GM19468 (cell line): ENCODE results near the gene CGB2.
"Not testable (repeated sequence)": the region's sequence is repeated elsewhere in the genome, so short reads cannot be mapped to it uniquely, and the experiment has no call there.

Experiments used
- ATAC-seq: cut with Tn5 transposase; IDR thresholded peaks from one replicate; pipeline ENCODE4 v1.9.1; 2021; ENCODE audit warnings: mild to moderate bottlenecking, moderate library complexity, moderate number of reproducible peaks; ENCODE audit not compliant: unreplicated experiment; ENCODE audit errors: extremely low read depth

The CGB2 gene

DNA sequence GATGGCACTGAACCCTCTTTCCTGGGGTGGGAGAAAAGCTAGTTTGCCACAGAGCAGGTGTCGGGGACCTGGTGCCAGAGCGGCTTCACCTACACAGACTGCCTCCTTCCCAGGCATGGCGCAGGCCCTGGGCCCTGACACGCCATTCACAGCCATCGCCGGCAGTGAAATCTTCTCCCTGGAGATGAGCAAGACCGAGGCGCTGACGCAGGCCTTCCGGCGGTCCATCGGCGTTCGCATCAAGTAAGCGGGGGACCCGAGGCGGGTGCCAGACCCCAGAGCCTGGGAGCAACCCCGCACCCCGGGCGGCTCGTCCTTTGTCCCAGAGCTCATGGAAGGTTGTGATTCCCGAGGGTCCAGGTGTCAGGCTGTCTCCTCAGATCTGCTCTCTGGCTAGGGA is 24.8 kb upstream of the CGB2 start:
- no peak for ATAC-seq

DNA sequence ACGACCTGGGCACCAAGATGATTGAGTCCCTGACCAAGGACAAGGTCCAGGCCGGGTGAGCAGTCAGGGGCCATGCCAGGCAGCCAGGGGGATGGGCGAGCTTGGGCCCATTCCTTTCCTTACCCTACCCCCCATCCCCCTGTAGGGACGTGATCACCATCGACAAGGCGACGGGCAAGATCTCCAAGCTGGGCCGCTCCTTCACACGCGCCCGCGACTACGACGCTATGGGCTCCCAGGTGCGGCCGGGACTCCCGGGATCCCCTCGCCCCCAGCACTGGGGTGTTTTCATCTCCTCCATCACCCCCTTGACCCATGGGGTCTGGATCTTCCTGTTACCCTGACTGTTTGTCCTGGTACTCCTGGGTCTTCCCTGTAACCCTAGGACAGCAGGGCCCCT is 21.9 kb upstream of the CGB2 start:
- no peak for ATAC-seq

GRCh38 chr19:49010453-49010852 is 21.2 kb upstream of the CGB2 start:
- ATAC-seq, result no peak

GRCh38 chr19:49011194-49011593 is 20.5 kb upstream of the CGB2 start:
- ATAC-seq, result no peak

DNA sequence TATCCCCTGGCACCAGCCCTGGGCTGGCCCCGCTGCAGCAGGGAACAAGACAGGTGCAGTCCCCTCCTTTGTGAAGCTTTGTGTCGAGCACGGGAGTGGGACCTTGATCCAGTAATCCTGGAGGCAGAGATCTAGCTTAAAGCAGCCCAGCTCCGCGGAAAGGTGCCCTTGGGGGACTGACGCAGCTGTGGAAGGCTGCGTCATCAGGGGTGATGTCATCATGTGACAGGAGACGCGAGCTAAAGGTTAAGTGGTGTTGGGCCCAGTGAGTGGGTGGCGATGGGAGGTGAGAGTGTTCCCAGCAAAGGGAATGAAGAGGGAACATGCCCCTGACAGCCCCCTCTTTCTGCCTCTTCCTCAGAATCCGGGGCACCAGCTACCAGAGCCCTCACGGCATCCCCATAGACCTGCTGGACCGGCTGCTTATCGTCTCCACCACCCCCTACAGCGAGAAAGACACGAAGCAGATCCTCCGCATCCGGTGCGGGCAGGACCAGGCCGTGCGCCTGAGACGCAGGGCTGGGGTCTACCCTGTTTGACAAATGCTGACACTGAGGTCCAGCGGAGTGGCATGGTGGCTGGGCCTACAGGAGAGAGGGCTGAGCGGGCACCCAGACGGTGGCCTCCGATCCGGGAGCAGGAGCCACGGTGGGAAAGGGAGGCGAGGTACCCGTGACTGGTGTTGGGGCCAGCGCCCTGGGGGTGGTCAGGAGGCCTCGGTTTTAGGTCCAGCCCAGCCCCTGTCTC is 17.4 kb upstream of the CGB2 start:
- ATAC-seq, result no peak

GRCh38 chr19:49014870-49015255 is 16.8 kb upstream of the CGB2 start:
- ATAC-seq, result no peak

GRCh38 chr19:49016067-49016839 is 15.4 kb upstream of the CGB2 start:
- ATAC-seq, result no peak

- no peak for ATAC-seq
Observed at GRCh38 chr19:49017041-49017665, 14.5 kb upstream of the CGB2 start, which contains the start of gene LHB. TSS of gene LHB (minus strand) at chr19:49017091. CDS start at chr19:49017081, 10 bp downstream.

- no peak for ATAC-seq
Observed at GRCh38 chr19:49017666-49018351, 13.9 kb upstream of the CGB2 start.

DNA sequence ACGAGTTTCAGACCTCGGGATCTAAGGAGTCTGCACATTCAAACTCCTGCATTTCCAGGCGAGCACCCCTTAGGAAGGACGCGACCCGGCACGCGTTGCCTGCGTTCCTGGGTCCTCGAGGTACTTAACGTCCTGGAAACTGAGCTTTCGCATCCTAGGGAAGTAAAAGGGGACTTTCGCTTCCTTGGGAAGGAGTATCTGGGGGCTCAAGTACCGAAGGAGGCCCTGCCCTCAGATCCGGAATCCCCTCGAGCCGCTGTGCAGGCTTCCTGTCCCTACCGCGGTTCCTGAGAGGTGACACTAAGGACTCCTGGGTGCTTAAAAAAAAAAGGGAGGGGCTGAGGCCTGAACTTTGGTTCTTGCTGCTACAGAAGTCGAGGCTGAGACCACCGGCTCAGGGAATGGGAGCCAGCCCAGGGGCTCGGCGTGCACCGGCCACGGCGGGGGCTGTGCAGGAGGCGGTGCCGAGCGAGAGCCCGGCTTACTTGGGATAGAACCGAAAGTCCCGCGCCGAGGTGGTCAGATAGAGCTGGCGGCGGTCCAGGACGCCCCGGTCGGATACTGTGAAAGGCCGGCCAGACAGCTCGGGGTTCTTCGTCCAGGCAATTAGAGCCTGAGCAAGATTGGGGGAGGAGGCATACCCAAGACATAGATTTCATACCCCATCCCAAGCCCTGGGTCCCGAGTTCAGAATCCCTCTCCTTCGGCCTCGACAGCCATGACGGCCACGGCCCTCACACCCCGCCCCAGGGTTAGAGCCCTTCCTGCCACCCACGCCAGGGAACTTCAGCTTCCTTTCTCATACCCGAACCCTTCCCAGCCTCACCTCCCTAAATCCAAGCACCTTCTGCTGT is 13.1 kb upstream of the CGB2 start:
- ATAC-seq, result not testable (repeated sequence)

DNA sequence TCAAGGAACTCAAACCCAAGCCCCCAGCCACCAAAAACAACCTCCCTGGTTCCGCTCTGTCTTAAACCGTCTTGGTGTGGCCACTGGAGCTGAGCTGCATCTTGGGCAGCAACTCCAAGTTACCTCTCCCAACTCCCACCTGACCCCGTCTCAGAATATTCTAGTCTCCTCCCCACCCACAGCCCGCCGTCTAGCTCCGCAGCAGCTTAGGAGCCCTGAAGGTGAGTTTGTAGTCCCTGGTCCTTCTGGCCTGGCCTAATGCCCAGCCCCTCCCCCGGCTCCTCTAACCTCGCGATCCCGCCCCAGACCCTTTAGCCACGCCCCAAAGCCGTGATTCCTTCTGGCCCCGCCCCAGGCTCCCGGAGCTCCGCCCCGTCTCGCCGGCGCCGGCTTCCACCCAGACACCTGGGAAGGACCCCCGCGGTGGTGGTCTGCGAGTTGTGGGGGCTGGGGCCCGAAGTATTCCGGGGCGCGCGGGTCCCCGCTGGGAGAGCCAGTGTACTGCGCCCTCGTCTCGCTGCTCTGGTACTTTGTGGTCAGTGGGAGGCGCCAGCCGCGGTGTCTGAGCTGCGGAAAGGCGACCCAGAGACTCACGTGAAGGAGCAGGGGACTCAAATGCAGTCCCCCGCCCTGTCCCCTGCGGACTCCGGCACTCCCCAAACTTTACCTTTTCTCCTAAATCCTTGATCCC is 12.3 kb upstream of the CGB2 start:
- no peak for ATAC-seq

GRCh38 chr19:49020342-49020741 is 11.3 kb upstream of the CGB2 start:
- no peak for ATAC-seq

DNA sequence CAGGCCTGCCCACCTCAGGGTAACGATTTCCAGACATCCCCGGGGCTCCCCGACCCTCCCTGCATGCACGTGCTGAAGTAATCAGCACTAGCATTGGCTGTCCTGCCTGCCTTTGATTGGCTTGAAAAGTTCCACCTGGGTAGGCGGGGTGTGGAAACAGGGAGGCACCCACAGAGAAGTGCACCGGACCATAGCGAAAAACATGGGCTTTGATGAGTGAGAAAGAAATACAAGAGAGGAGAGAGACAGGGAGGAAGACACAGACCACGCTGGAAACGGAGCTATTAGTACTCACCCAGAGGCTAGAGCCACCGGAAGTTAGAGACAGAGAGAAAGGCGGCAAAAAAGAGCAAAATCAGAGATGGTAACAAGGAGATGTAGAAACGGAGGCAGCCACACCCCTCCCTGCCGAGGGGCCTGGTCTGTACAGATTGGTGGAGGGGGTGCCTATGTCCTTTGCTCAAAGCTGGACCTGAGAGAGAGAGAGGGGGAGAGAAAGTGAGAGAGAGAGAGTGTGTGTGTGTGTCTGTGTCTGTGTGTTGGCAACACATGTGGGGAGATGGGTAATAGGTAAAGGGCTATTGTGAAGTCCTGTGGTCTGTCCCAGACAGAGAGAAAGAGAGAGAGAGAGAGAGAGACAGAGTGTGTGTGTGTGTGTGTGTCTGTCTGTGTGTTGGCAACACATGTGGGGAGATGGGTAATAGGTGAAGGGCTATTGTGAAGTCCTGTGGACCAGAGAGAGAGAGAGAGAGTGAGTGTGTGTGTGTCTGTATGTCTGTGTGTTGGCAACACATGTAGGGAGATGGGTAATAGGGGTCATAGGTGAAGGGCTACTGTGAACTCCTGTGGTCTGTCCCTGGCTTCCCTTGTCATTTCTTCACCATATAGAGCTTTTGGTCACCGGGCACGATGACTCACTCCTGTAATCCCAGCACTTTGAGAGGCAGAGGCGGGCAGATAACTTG is 10.5 kb upstream of the CGB2 start:
- no peak for ATAC-seq

- no peak for ATAC-seq
Observed at GRCh38 chr19:49022116-49022515, 9.6 kb upstream of the CGB2 start.

DNA sequence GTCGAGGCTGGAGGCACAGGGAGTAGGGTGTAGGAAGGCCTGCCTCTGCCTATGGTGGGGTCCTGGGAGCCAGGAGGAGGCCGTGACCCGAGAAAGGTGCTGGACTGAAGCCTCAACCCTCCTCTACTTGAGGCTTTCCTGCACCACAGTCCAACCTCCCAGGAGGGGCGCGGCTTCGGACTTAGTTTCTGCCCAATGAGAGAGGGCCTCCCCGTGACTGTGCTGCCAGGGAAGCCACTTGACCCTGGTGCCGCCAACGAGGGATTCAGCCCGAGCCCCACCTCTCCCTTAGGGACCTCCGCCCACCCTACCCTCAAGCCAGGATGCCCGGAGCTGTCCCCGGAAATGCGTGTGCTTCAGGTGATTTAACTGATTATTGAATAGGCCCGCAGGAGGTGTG is 7.5 kb upstream of the CGB2 start, which contains the start of gene CGB3:
Gene CGB3, minus strand, starts transcription at position 101 of the 400 bp plus-strand sequence. CDS start 362 bp downstream, outside the sequence.
- ATAC-seq, result not testable (repeated sequence)

GRCh38 chr19:49025088-49025487 is 6.6 kb upstream of the CGB2 start:
- not testable (repeated sequence) for ATAC-seq

GRCh38 chr19:49025599-49025998 is 6.1 kb upstream of the CGB2 start:
- not testable (repeated sequence) for ATAC-seq

DNA sequence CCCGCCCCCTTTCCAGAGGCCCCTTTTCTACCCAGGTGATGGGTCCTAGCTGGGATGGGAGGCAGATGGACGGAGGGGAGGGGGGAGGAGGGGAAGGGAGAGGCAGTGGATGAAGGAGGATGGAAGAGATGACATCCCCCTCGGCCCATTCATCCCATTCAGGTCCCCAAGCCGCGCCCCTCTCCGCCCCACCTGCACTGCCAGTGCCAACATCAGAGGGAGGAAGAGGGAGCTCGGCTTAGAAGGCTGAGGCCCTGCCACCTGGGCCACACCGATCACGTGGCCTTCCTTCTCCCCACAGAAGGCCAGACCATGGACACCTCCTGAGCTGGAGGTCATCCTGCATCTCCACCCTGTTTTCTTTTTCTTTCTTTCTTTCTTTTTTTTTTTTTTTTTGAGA is 3.0 kb upstream of the CGB2 start:
- ATAC-seq, result not testable (repeated sequence)
